Transverse colon (tissue), 4 donors: ENCODE results near the gene ELOA2.

ENCODE experiments used
- CTCF ChIP-seq, 5 experiments: fragments of 200-600 bp in 3 of 5; fragments of 450-650 bp in 2 of 5; sonication (generic) in 3 of 5; IDR thresholded peaks; 1 replicate in 2 of 5; 2 replicates in 3 of 5; pipeline ENCODE4 v1.5.1; 2016 to 2017; ENCODE audit warnings: antibody characterized with exemption in 5 of 5, inconsistent platforms in 3 of 5, mild to moderate bottlenecking in 2 of 5, moderate library complexity in 1 of 5
- POLR2AphosphoS5 ChIP-seq, 3 donors: sonication (generic); formaldehyde crosslinking; IDR thresholded peaks; one replicate each; pipeline ENCODE4 v1.6.1; 2016; ENCODE audit warnings: antibody characterized with exemption in 3 of 3

DNA sequence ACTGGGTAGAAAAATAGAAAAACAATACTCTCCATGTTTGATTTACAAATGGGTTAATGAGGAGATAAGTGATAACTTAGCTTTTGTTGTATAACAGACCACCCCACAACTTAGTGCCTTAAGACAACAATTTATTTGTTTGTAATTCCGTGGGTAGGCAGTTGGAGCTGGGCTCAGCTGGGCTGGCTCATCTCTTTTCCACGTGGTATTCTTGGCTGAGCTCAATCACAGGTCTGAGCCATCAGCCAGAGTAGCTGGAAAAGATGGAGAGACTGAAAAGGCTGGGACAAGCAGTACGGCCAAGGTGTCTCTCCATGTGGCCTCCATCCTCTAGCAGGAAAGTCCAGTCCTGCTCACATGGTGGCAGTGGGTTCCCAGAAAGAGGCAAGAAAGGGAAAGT, 32.2 kb upstream of the ELOA2 start:
- no peak for TF ChIP-seq CTCF (IDR thresholded peaks at IDR 0.05)
- TF ChIP-seq POLR2AphosphoS5 (IDR thresholded peaks at IDR 0.05): no peak
